T1000 (cell line): ENCODE results near the gene OSGIN1.

Experiments used
- DNase-seq: peaks from one replicate; lab custom pipeline; 2025; ENCODE audit warnings: mixed read lengths; lab: John Stamatoyannopoulos, UW

Gene OSGIN1

GRCh38 chr16:83972256-83973008, 19.4 kb downstream of the OSGIN1 start:
- no peak for DNase-seq

GRCh38 chr16:83973077-83973476, 20.0 kb downstream of the OSGIN1 start:
- DNase-seq = no peak

GRCh38 chr16:83973581-83974385, 20.7 kb downstream of the OSGIN1 start:
- DNase-seq = no peak

DNA sequence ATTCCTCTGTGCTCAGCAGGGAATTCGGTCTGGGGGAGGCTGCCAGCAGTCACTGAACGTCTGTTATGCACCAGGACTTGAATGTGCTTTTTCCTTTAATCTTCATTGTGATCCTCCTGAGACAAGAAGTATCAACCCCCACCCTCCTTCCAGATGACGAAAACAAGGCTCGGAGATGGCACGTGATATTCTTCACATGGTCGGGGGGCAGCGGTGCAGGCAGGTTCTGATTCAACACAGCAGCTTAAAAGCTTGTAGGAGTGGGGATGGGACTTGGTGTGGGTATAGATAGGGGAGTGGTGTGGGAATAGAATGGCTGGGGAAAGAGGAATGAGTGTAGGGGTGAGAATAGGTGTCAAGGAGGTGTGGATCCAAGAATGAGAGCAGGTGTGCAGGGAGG, 21.4 kb downstream of the OSGIN1 start:
- DNase-seq = no peak

GRCh38 chr16:83975590-83976260, 22.7 kb downstream of the OSGIN1 start:
- DNase-seq = no peak

DNA sequence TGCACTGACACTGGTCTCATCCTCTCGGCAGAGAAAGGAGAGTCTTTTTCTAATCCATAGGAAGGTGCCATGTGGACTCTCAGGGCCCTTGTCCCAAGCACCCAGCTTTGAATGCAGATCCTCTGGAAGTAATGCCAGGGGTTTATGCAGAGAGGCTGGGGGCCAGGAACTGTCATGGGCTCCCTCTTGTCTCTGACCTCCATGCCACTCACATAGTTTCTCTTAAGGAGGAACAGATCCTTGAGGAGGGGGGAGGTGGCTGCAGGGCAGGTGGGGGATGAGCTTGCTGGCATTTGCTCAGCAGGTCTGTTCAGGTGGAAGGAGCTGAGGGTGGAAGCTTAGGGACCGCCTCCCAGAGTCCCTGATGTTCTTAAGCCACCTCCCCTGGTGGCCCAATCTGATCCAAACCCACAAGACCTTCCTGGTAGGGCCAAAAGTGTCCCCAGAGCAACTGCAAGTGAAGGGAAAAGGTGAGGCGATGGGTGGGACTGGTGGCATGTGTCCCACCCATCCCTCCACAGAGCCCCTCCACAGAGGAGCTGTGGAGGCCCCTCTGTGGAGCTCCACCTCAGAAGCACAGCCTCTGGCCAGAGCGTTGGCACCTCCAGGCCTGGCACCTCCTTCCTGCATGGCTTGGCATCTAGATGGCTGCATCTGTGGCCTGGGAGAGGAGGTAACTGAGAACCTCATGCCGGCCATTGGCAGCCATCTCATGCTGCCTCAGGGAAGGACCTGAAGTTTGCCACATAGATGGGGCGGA, 24.2 kb downstream of the OSGIN1 start:
- no peak for DNase-seq

GRCh38 chr16:83978401-83978904, 25.4 kb downstream of the OSGIN1 start:
- DNase-seq = no peak

DNA sequence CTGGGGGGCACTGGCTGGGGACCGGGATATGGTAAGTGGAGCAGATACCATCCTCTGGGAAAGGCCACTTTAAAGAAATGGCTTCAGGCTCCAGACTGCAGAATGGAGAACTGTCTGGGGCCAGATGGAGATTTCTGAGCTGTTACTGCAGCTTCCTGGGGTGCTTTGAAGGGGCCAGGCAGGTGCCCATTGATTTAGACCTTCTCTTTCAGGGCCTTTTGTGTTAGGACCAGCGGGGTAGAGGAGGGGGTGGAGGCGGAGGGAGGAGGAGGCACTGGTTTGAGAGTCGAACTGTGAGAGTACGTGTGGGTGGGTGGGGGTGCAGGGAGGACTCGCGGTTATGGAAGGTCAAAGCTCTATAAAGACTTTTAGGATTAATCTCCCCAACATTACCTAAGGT, 26.4 kb downstream of the OSGIN1 start:
- no peak for DNase-seq

GRCh38 chr16:83980794-83981193, 27.8 kb downstream of the OSGIN1 start:
- no peak for DNase-seq

GRCh38 chr16:83981799-83982198, 28.8 kb downstream of the OSGIN1 start:
- DNase-seq = no peak

- no peak for DNase-seq
These were observed 30.5 kb downstream of the OSGIN1 start for GRCh38 chr16:83983491-83983890.

DNA sequence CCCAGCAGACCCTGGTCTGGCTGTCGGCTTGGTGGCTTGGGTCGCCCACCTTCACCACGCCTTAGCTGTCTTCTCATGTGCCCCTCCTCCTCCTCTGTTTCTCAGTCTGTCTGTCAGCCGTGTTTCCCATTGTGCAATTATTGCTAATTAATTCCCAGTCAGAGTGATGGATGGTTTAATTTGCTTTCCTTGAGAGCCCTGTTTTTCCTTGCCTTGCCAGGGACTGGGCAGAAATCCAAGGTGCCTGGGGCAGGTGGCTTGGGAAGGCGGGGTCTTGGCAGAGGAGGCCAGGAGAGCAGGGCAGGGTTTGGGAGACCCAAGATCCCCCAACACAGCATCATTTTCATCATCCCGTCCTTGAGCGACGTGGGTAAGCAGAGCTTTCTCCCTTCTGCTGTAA, 36.3 kb downstream of the OSGIN1 start:
- no peak for DNase-seq

- DNase-seq = no peak
These were observed 37.5 kb downstream of the OSGIN1 start for GRCh38 chr16:83990492-83990891.

DNA sequence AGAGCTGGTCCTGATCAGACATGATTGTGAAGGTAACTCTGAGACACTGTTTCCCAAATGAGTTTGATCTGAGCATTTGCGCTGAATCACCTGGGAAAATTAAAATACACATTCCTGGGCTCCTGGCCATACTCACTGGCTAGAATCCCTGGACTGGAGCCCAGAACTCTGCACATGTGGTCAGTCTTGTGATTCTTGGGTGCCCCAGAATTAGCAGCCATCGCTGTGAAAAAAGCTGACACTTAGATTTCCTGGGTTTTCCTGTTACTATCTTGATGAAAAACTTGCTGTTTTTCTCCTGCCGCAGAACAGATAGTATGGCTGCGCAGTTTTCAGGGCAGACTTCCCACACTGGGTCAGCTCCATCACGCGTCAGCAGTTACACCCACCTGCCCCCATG, 39.6 kb downstream of the OSGIN1 start:
- no peak for DNase-seq

DNA sequence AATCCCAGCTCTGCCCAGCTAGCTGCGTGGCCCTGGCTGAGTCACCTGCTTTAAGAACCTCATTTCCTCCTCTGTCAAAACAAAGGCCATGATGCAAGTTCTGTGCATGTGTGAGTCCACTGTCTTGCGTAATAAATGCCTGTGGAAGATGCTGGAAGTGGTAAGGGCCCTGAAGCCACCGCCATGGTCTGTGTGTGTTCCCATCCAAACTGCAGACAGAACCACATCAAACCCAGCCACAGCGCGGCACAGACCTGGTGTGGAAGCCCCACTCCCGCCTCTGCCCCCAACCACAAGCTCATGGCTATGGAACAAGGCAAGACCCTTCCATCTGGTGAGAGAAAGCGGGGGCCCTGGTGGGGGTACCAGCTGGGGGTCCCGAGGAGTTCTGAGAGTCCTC, 41.0 kb downstream of the OSGIN1 start:
- DNase-seq = no peak

DNA sequence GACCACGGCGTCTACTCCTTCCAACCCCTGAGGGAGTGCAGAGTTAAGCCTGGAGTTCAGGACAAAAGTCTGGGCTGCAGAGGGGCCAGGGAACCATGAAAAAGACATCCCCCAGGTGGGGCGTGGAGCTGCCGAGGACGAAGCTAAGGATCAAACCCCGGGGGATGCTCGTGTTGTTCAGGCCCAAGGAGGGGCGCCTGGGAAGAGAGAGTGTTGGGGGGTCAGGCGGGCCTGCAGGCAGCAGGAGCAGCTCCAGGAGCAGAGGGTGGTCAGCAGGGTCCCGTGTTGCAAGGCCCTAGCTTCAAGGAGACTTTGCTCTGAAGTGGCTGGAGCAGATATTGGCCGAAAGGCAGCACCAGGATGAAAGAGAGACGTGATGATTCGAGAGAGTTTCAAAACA, 41.7 kb downstream of the OSGIN1 start:
- DNase-seq = no peak

DNA sequence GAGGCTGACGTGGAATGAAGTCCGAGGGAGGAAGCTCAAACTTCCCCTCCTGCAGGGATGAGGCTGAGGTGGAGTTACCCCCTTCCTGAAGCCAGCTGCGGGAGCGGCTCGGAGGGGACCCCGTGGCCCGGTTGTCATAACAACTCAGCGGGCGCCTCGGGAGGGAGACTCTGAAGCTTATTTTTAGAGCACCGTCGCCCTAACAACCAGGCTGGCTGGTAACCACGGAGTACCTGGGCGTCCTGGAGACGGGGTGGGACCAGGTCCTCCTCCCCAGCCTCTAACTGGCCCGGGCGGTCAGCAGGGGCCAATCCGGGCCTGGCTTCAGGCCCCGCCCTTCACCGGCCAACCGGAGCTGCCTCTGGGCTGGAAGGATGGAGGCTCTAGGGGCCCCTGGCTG, 42.7 kb downstream of the OSGIN1 start:
- no peak for DNase-seq

- DNase-seq = no peak
These were observed 43.6 kb downstream of the OSGIN1 start for GRCh38 chr16:83996481-83997252.

DNA sequence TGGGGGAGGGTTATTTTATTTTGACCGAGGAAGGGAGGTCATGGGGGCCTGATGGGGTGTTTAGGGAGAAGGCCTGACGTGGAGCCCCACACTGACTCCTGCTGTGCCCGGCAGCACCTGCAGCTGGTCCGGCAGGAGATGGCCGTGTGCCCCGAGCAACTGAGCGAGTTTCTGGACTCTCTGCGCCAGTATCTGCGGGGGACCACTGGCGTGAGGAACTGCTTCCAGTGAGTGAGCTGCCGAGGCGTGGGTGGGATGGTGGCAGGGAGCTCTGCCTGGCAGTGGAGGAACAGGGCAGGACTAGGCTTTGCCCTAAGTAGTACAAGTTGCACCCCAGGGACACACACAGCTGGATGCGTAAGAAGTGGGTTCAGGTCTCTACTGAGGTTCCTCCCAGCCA, 45.1 kb downstream of the OSGIN1 start:
- DNase-seq = no peak

GRCh38 chr16:84000989-84001642, 48.1 kb downstream of the OSGIN1 start:
- no peak for DNase-seq

DNA sequence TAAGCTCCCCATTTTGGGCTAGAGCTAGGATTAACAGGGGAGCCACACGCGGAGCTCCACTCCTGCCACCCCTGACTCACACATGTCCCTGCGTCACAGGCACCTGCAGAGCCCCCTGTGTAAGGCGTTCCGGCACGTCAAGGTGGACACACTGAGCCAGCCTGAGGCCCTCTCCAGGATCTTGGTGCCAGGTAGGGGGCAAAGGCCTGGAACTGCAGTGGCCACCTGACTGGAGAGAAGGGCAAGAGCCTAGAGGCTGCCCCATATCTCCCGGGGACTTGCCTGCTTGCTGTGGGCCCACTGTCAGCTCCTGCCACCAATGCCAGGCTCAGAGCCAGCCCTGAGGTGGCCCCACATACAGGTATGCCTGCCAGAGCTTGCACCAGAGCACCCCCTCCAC, 48.7 kb downstream of the OSGIN1 start:
- DNase-seq = no peak
